ENCODE measurements around the gene PDHB.

PDHB gene

GRCh38 chr3:58417075-58417474 lies 16.6 kb downstream of the PDHB start:
- Histone ChIP-seq H3K27ac (ENCODE audit: insufficient read depth in 1 of 2, low read depth in 1 of 2, low read length in 2 of 2, poor library complexity in 1 of 2, severe bottlenecking in 2 of 2) (no peak overlapping the region), H3K36me3 (ENCODE audit: control insufficient read depth in 4 of 4, insufficient read depth in 4 of 4, low read length in 3 of 4) (peaks cover 0 to 62% (median 16%) of the 10 kb centered on the region in 4 experiments), H3K4me3 (ENCODE audit: control insufficient read depth in 1 of 7, extremely low read depth in 1 of 7, insufficient read depth in 4 of 7, low read depth in 2 of 7, low read length in 6 of 7) (no peak overlapping the region), H3K27me3 (replicated peaks in 2 of 5; ENCODE audit: control insufficient read depth in 4 of 5, insufficient read depth in 5 of 5, low read length in 4 of 5) (no peaks in the 10 kb centered on the region), H3K4me1 (ENCODE audit: control extremely low read depth in 1 of 4, control insufficient read depth in 4 of 4, insufficient read depth in 4 of 4, low read length in 3 of 4) (peaks cover 0 to 12% (median 5%) of the 10 kb centered on the region in 4 experiments), H3K9me3 (ENCODE audit: control extremely low read depth in 1 of 5, control insufficient read depth in 4 of 5, insufficient read depth in 2 of 5, low read depth in 1 of 5, low read length in 4 of 5) (no peaks in the 10 kb centered on the region)
- WGBS (ENCODE audit: insufficient coverage), result no CpG with 5 or more reads among the region's 2 CpGs
- no peak for DNase-seq
- ChIA-PET POLR2A (no interaction called here), CTCF (interaction anchor here (0.7 to 5.1 kb wide), 9 partner anchors 9 to 116 kb away, joined by 3 to 72 read pairs (median 11); partner anchors contain the start of genes HTD2, PXK and RPP14)

GRCh38 chr3:58416191-58416590 lies 17.4 kb downstream of the PDHB start:
- Histone ChIP-seq H3K36me3 (ENCODE audit: control insufficient read depth in 4 of 4, insufficient read depth in 4 of 4, low read length in 3 of 4) (peaks cover under 1 to 63% (median 17%) of the 10 kb centered on the region in 4 experiments), H3K27me3 (replicated peaks in 2 of 5; ENCODE audit: control insufficient read depth in 4 of 5, insufficient read depth in 5 of 5, low read length in 4 of 5) (no peaks in the 10 kb centered on the region), H3K4me1 (ENCODE audit: control extremely low read depth in 1 of 4, control insufficient read depth in 4 of 4, insufficient read depth in 4 of 4, low read length in 3 of 4) (peaks cover 0 to 12% (median 5%) of the 10 kb centered on the region in 4 experiments), H3K4me3 (ENCODE audit: control insufficient read depth in 1 of 7, extremely low read depth in 1 of 7, insufficient read depth in 4 of 7, low read depth in 2 of 7, low read length in 6 of 7) (no peak overlapping the region), H3K9me3 (ENCODE audit: control extremely low read depth in 1 of 5, control insufficient read depth in 4 of 5, insufficient read depth in 2 of 5, low read depth in 1 of 5, low read length in 4 of 5) (no peaks in the 10 kb centered on the region), H3K27ac (ENCODE audit: insufficient read depth in 1 of 2, low read depth in 1 of 2, low read length in 2 of 2, poor library complexity in 1 of 2, severe bottlenecking in 2 of 2) (no peak overlapping the region)
- no peak for DNase-seq
- ChIA-PET POLR2A (no interaction called here), CTCF (interaction anchor here (0.9 to 5.1 kb wide), 18 partner anchors 10 to 228 kb away, joined by 3 to 72 read pairs (median 8); partner anchors contain the start of genes HTD2, PXK and RPP14)
- 94% methylated on average over 2 of the region's 2 CpGs for WGBS (ENCODE audit: insufficient coverage)

- peak; percentile 70 to 89 (median 85) for DNase-seq
- Histone ChIP-seq H3K4me3 (ENCODE audit: control insufficient read depth in 1 of 7, extremely low read depth in 1 of 7, insufficient read depth in 4 of 7, low read depth in 2 of 7, low read length in 6 of 7) (no peak overlapping the region), H3K27ac (ENCODE audit: insufficient read depth in 1 of 2, low read depth in 1 of 2, low read length in 2 of 2, poor library complexity in 1 of 2, severe bottlenecking in 2 of 2) (peak overlapping the region in 1 of 2 experiments; percentile 37), H3K9me3 (ENCODE audit: control extremely low read depth in 1 of 5, control insufficient read depth in 4 of 5, insufficient read depth in 2 of 5, low read depth in 1 of 5, low read length in 4 of 5) (no peaks in the 10 kb centered on the region), H3K27me3 (replicated peaks in 2 of 5; ENCODE audit: control insufficient read depth in 4 of 5, insufficient read depth in 5 of 5, low read length in 4 of 5) (no peaks in the 10 kb centered on the region), H3K4me1 (ENCODE audit: control extremely low read depth in 1 of 4, control insufficient read depth in 4 of 4, insufficient read depth in 4 of 4, low read length in 3 of 4) (peaks cover 0 to 9% (median 4%) of the 10 kb centered on the region in 4 experiments), H3K36me3 (ENCODE audit: control insufficient read depth in 4 of 4, insufficient read depth in 4 of 4, low read length in 3 of 4) (peaks cover 9 to 65% (median 27%) of the 10 kb centered on the region in 4 experiments)
- POLR2A ChIA-PET, result no interaction called here
- CTCF ChIA-PET, result interaction anchor here (0.8 to 5.1 kb wide), 26 partner anchors 10 to 226 kb away, joined by 3 to 72 read pairs (median 5); partner anchors contain the start of genes HTD2, PDHB, PXK and RPP14
These were observed 19.0 kb downstream of the PDHB start for GRCh38 chr3:58414538-58415197.

- CTCF ChIA-PET, result interaction anchor here (0.7 to 3.3 kb wide), 20 partner anchors 12 to 224 kb away, joined by 3 to 28 read pairs (median 4); partner anchors contain the start of genes HTD2 and RPP14
- H3K27me3 ChIP-seq (replicated peaks in 2 of 5; ENCODE audit: control insufficient read depth in 4 of 5, insufficient read depth in 5 of 5, low read length in 4 of 5), result no peaks in the 10 kb centered on the region
- POLR2A ChIA-PET, result no interaction called here
- WGBS (ENCODE audit: insufficient coverage), result 100% methylated on average over 5 of the region's 8 CpGs
- H3K4me3 ChIP-seq (ENCODE audit: control insufficient read depth in 1 of 7, extremely low read depth in 1 of 7, insufficient read depth in 4 of 7, low read depth in 2 of 7, low read length in 6 of 7), result no peak overlapping the region
- H3K36me3 ChIP-seq (ENCODE audit: control insufficient read depth in 4 of 4, insufficient read depth in 4 of 4, low read length in 3 of 4), result peaks cover 13 to 68% (median 37%) of the 10 kb centered on the region in 4 experiments
- H3K27ac ChIP-seq (ENCODE audit: insufficient read depth in 1 of 2, low read depth in 1 of 2, low read length in 2 of 2, poor library complexity in 1 of 2, severe bottlenecking in 2 of 2), result no peak overlapping the region
- no peak for DNase-seq
- no peaks in the 10 kb centered on the region for H3K4me1 ChIP-seq (ENCODE audit: control extremely low read depth in 1 of 4, control insufficient read depth in 4 of 4, insufficient read depth in 4 of 4, low read length in 3 of 4)
- H3K9me3 ChIP-seq (ENCODE audit: control extremely low read depth in 1 of 5, control insufficient read depth in 4 of 5, insufficient read depth in 2 of 5, low read depth in 1 of 5, low read length in 4 of 5), result no peaks in the 10 kb centered on the region
These were observed 21.5 kb downstream of the PDHB start for GRCh38 chr3:58411851-58412830.

- Histone ChIP-seq H3K9me3 (ENCODE audit: control extremely low read depth in 1 of 5, control insufficient read depth in 4 of 5, insufficient read depth in 2 of 5, low read depth in 1 of 5, low read length in 4 of 5) (no peaks in the 10 kb centered on the region), H3K4me1 (ENCODE audit: control extremely low read depth in 1 of 4, control insufficient read depth in 4 of 4, insufficient read depth in 4 of 4, low read length in 3 of 4) (no peaks in the 10 kb centered on the region), H3K27ac (ENCODE audit: insufficient read depth in 1 of 2, low read depth in 1 of 2, low read length in 2 of 2, poor library complexity in 1 of 2, severe bottlenecking in 2 of 2) (no peak overlapping the region), H3K36me3 (ENCODE audit: control insufficient read depth in 4 of 4, insufficient read depth in 4 of 4, low read length in 3 of 4) (peaks cover 13 to 62% (median 40%) of the 10 kb centered on the region in 4 experiments), H3K4me3 (ENCODE audit: control insufficient read depth in 1 of 7, extremely low read depth in 1 of 7, insufficient read depth in 4 of 7, low read depth in 2 of 7, low read length in 6 of 7) (no peak overlapping the region), H3K27me3 (replicated peaks in 2 of 5; ENCODE audit: control insufficient read depth in 4 of 5, insufficient read depth in 5 of 5, low read length in 4 of 5) (no peaks in the 10 kb centered on the region)
- DNase-seq, result no peak
- ChIA-PET CTCF (interaction anchor here (1.1 to 3.3 kb wide), 9 partner anchors 11 to 222 kb away, joined by 3 to 28 read pairs (median 5); partner anchors contain the start of genes HTD2 and RPP14), POLR2A (no interaction called here)
- 95% methylated on average over 3 of the region's 3 CpGs for WGBS (ENCODE audit: insufficient coverage)
These were observed 22.6 kb downstream of the PDHB start for GRCh38 chr3:58411036-58411435.

GRCh38 chr3:58409663-58410062 lies 24.0 kb downstream of the PDHB start:
- Histone ChIP-seq H3K27ac (ENCODE audit: insufficient read depth in 1 of 2, low read depth in 1 of 2, low read length in 2 of 2, poor library complexity in 1 of 2, severe bottlenecking in 2 of 2) (no peak overlapping the region), H3K36me3 (ENCODE audit: control insufficient read depth in 4 of 4, insufficient read depth in 4 of 4, low read length in 3 of 4) (peaks cover 13 to 53% (median 40%) of the 10 kb centered on the region in 4 experiments), H3K9me3 (ENCODE audit: control extremely low read depth in 1 of 5, control insufficient read depth in 4 of 5, insufficient read depth in 2 of 5, low read depth in 1 of 5, low read length in 4 of 5) (no peaks in the 10 kb centered on the region), H3K4me1 (ENCODE audit: control extremely low read depth in 1 of 4, control insufficient read depth in 4 of 4, insufficient read depth in 4 of 4, low read length in 3 of 4) (no peaks in the 10 kb centered on the region), H3K4me3 (ENCODE audit: control insufficient read depth in 1 of 7, extremely low read depth in 1 of 7, insufficient read depth in 4 of 7, low read depth in 2 of 7, low read length in 6 of 7) (no peak overlapping the region), H3K27me3 (replicated peaks in 2 of 5; ENCODE audit: control insufficient read depth in 4 of 5, insufficient read depth in 5 of 5, low read length in 4 of 5) (no peaks in the 10 kb centered on the region)
- POLR2A ChIA-PET, result interaction anchor here (0.6 kb wide), 1 partner anchor 65 kb away, joined by 6 read pairs; no protein-coding TSS in a partner anchor
- DNase-seq, result no peak
- CTCF ChIA-PET, result interaction anchor here (1.0 to 2.2 kb wide), 9 partner anchors 10 to 101 kb away, joined by 3 to 7 read pairs (median 4); no protein-coding TSS in a partner anchor
- 100% methylated on average over 3 of the region's 3 CpGs for WGBS (ENCODE audit: insufficient coverage)

Data from common myeloid progenitor, CD34-positive (primary cell).